ENCODE results near the gene BCR.
"Not testable (repeated sequence)": the region's sequence is repeated elsewhere in the genome, so short reads cannot be mapped to it uniquely, and the experiment has no call there.

The BCR gene

DNA sequence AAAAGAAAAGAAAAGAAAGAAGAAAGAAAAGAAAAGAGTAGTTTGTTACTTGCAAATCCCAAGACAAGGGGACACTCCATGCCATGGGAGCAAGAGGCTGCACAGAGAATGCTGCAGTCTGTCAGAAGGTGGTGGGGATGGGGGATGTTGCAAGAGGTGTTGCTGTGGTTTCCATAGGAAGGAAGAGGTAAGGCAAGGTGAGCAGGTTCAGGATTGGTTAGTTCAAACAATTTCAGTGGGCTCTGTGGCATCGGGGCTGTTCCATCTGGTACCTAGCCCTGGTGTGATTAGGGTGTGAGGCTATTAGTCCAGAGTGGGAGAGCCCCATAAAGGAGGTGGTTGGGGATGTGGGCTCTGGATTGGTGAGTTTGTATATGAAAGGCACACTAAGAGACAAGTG lies 172.7 kb downstream of the BCR start:
- Histone ChIP-seq H3K36me3 (ENCODE audit: control insufficient read depth in 1 of 2, insufficient read depth in 2 of 2, low read length in 2 of 2) (no peaks in the 10 kb centered on the region), H3K4me3 (ENCODE audit: low read depth in 1 of 2, low read length in 2 of 2) (no peak overlapping the region), H3K9me3 (ENCODE audit: control insufficient read depth in 1 of 2, low read length in 2 of 2) (no peaks in the 10 kb centered on the region), H3K27me3 (ENCODE audit: control insufficient read depth in 1 of 2, insufficient read depth in 2 of 2, low read length in 2 of 2) (no peaks in the 10 kb centered on the region), H3K27ac (ENCODE audit: low read depth, low read length) (no peak overlapping the region), H3K9ac (ENCODE audit: low read depth in 1 of 2, low read length in 2 of 2) (no peak overlapping the region), H3K4me1 (ENCODE audit: control insufficient read depth in 1 of 2, insufficient read depth in 2 of 2, low read length in 2 of 2) (no peaks in the 10 kb centered on the region)

DNA sequence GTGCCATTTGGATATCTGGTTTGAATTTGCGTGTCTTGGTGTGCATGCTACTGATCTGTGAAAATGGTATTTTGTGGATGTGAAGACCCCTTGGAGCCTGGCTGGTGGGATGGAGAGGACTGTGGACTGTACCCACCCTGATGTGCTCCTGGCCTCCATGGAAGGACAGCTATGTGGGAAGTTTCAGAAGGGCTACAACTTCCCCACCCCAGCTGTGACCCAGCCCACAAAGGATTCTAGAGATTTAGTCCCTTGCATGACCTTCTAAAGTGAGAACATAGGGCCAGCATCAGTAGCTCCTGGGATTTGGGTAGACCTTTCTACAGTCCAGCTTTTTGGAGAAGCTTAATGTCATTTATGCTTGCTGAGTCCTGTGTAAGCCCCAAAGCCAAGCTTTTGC lies 173.4 kb downstream of the BCR start:
- Histone ChIP-seq H3K27me3 (ENCODE audit: control insufficient read depth in 1 of 2, insufficient read depth in 2 of 2, low read length in 2 of 2) (no peaks in the 10 kb centered on the region), H3K27ac (ENCODE audit: low read depth, low read length) (no peak overlapping the region), H3K36me3 (ENCODE audit: control insufficient read depth in 1 of 2, insufficient read depth in 2 of 2, low read length in 2 of 2) (no peaks in the 10 kb centered on the region), H3K9ac (ENCODE audit: low read depth in 1 of 2, low read length in 2 of 2) (no peak overlapping the region), H3K4me3 (ENCODE audit: low read depth in 1 of 2, low read length in 2 of 2) (no peak overlapping the region), H3K9me3 (ENCODE audit: control insufficient read depth in 1 of 2, low read length in 2 of 2) (no peaks in the 10 kb centered on the region), H3K4me1 (ENCODE audit: control insufficient read depth in 1 of 2, insufficient read depth in 2 of 2, low read length in 2 of 2) (no peaks in the 10 kb centered on the region)

- Histone ChIP-seq H3K36me3 (ENCODE audit: control insufficient read depth in 1 of 2, insufficient read depth in 2 of 2, low read length in 2 of 2) (no peaks in the 10 kb centered on the region), H3K27me3 (ENCODE audit: control insufficient read depth in 1 of 2, insufficient read depth in 2 of 2, low read length in 2 of 2) (no peaks in the 10 kb centered on the region), H3K4me1 (ENCODE audit: control insufficient read depth in 1 of 2, insufficient read depth in 2 of 2, low read length in 2 of 2) (no peaks in the 10 kb centered on the region), H3K9ac (ENCODE audit: low read depth in 1 of 2, low read length in 2 of 2) (no peak overlapping the region), H3K9me3 (ENCODE audit: control insufficient read depth in 1 of 2, low read length in 2 of 2) (no peaks in the 10 kb centered on the region), H3K27ac (ENCODE audit: low read depth, low read length) (no peak overlapping the region), H3K4me3 (ENCODE audit: low read depth in 1 of 2, low read length in 2 of 2) (no peak overlapping the region)
Measured at GRCh38 chr22:23356094-23356493, 175.8 kb downstream of the BCR start.

DNA sequence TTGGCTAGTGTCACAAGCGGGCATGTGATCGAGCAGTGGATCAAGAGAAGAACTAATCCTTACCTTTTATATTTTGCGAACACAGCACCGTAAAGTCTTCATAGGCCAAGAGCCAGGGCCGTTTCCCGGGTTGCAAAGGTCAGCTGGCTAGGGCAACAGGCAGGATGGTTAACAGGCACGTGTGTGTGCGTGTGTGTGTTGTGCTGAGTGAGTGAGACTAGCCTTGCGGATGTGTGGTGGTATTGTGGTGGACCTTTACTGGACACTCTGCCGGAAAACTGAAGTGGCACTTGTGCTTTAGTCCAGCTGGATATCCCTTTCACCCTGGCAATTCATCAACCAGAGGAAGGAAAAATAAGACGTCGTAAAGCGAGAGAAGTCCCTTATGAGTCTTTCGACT lies 176.7 kb downstream of the BCR start:
- no peak overlapping the region for H3K9ac ChIP-seq (ENCODE audit: low read depth in 1 of 2, low read length in 2 of 2)
- no peaks in the 10 kb centered on the region for H3K36me3 ChIP-seq (ENCODE audit: control insufficient read depth in 1 of 2, insufficient read depth in 2 of 2, low read length in 2 of 2)
- H3K4me3 ChIP-seq (ENCODE audit: low read depth in 1 of 2, low read length in 2 of 2): no peak overlapping the region
- no peaks in the 10 kb centered on the region for H3K4me1 ChIP-seq (ENCODE audit: control insufficient read depth in 1 of 2, insufficient read depth in 2 of 2, low read length in 2 of 2)
- H3K27me3 ChIP-seq (ENCODE audit: control insufficient read depth in 1 of 2, insufficient read depth in 2 of 2, low read length in 2 of 2): no peaks in the 10 kb centered on the region
- no peak overlapping the region for H3K27ac ChIP-seq (ENCODE audit: low read depth, low read length)
- no peaks in the 10 kb centered on the region for H3K9me3 ChIP-seq (ENCODE audit: control insufficient read depth in 1 of 2, low read length in 2 of 2)

- Histone ChIP-seq H3K9ac (ENCODE audit: low read depth in 1 of 2, low read length in 2 of 2) (no peak overlapping the region), H3K4me3 (ENCODE audit: low read depth in 1 of 2, low read length in 2 of 2) (no peak overlapping the region), H3K36me3 (ENCODE audit: control insufficient read depth in 1 of 2, insufficient read depth in 2 of 2, low read length in 2 of 2) (no peaks in the 10 kb centered on the region), H3K9me3 (ENCODE audit: control insufficient read depth in 1 of 2, low read length in 2 of 2) (no peaks in the 10 kb centered on the region), H3K27ac (ENCODE audit: low read depth, low read length) (no peak overlapping the region), H3K4me1 (ENCODE audit: control insufficient read depth in 1 of 2, insufficient read depth in 2 of 2, low read length in 2 of 2) (no peaks in the 10 kb centered on the region), H3K27me3 (ENCODE audit: control insufficient read depth in 1 of 2, insufficient read depth in 2 of 2, low read length in 2 of 2) (no peaks in the 10 kb centered on the region)
Measured at GRCh38 chr22:23359583-23360123, 179.3 kb downstream of the BCR start.

DNA sequence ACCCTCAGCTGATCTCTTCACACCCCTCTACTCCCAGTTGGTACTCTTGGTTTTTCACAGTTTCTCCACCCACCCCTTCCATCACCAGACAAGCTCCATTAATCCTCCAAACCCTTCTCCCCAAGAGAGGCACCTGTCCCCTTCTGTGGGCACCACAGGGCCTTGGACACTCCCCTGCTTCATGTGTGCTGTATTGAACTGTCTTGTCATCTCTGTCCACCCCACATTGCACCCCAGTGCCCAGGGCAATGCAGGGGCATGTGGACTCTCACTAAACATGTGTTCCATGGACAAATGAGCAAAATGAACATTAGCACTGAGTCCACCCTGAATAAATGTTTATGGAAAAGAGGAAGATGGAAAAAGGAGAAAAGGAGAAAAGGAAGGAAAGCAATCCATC lies 181.4 kb downstream of the BCR start:
- Histone ChIP-seq H3K9ac (ENCODE audit: low read depth in 1 of 2, low read length in 2 of 2) (no peak overlapping the region), H3K27ac (ENCODE audit: low read depth, low read length) (no peak overlapping the region), H3K9me3 (ENCODE audit: control insufficient read depth in 1 of 2, low read length in 2 of 2) (no peaks in the 10 kb centered on the region), H3K36me3 (ENCODE audit: control insufficient read depth in 1 of 2, insufficient read depth in 2 of 2, low read length in 2 of 2) (no peaks in the 10 kb centered on the region), H3K27me3 (ENCODE audit: control insufficient read depth in 1 of 2, insufficient read depth in 2 of 2, low read length in 2 of 2) (no peaks in the 10 kb centered on the region), H3K4me3 (ENCODE audit: low read depth in 1 of 2, low read length in 2 of 2) (no peak overlapping the region), H3K4me1 (ENCODE audit: control insufficient read depth in 1 of 2, insufficient read depth in 2 of 2, low read length in 2 of 2) (no peaks in the 10 kb centered on the region)

- Histone ChIP-seq H3K4me3 (ENCODE audit: low read depth in 1 of 2, low read length in 2 of 2) (no peak overlapping the region), H3K27ac (ENCODE audit: low read depth, low read length) (no peak overlapping the region), H3K4me1 (ENCODE audit: control insufficient read depth in 1 of 2, insufficient read depth in 2 of 2, low read length in 2 of 2) (no peaks in the 10 kb centered on the region), H3K9me3 (ENCODE audit: control insufficient read depth in 1 of 2, low read length in 2 of 2) (no peaks in the 10 kb centered on the region), H3K27me3 (ENCODE audit: control insufficient read depth in 1 of 2, insufficient read depth in 2 of 2, low read length in 2 of 2) (peaks cover 3 to 4% of the 10 kb centered on the region in 2 donors), H3K9ac (ENCODE audit: low read depth in 1 of 2, low read length in 2 of 2) (no peak overlapping the region), H3K36me3 (ENCODE audit: control insufficient read depth in 1 of 2, insufficient read depth in 2 of 2, low read length in 2 of 2) (no peaks in the 10 kb centered on the region)
Measured at GRCh38 chr22:23363683-23364082, 183.4 kb downstream of the BCR start.

- Histone ChIP-seq H3K4me3 (ENCODE audit: low read depth in 1 of 2, low read length in 2 of 2) (no peak overlapping the region), H3K27ac (ENCODE audit: low read depth, low read length) (no peak overlapping the region), H3K36me3 (ENCODE audit: control insufficient read depth in 1 of 2, insufficient read depth in 2 of 2, low read length in 2 of 2) (no peaks in the 10 kb centered on the region), H3K27me3 (ENCODE audit: control insufficient read depth in 1 of 2, insufficient read depth in 2 of 2, low read length in 2 of 2) (peaks cover 6 to 7% of the 10 kb centered on the region in 2 donors), H3K9ac (ENCODE audit: low read depth in 1 of 2, low read length in 2 of 2) (no peak overlapping the region), H3K9me3 (ENCODE audit: control insufficient read depth in 1 of 2, low read length in 2 of 2) (no peaks in the 10 kb centered on the region), H3K4me1 (ENCODE audit: control insufficient read depth in 1 of 2, insufficient read depth in 2 of 2, low read length in 2 of 2) (no peaks in the 10 kb centered on the region)
Measured at GRCh38 chr22:23364389-23364788, 184.1 kb downstream of the BCR start.

- H3K27me3 ChIP-seq (ENCODE audit: control insufficient read depth in 1 of 2, insufficient read depth in 2 of 2, low read length in 2 of 2): peaks cover 6 to 7% of the 10 kb centered on the region in 2 donors
- no peak overlapping the region for H3K9ac ChIP-seq (ENCODE audit: low read depth in 1 of 2, low read length in 2 of 2)
- no peak overlapping the region for H3K27ac ChIP-seq (ENCODE audit: low read depth, low read length)
- no peaks in the 10 kb centered on the region for H3K4me1 ChIP-seq (ENCODE audit: control insufficient read depth in 1 of 2, insufficient read depth in 2 of 2, low read length in 2 of 2)
- no peaks in the 10 kb centered on the region for H3K9me3 ChIP-seq (ENCODE audit: control insufficient read depth in 1 of 2, low read length in 2 of 2)
- no peaks in the 10 kb centered on the region for H3K36me3 ChIP-seq (ENCODE audit: control insufficient read depth in 1 of 2, insufficient read depth in 2 of 2, low read length in 2 of 2)
- no peak overlapping the region for H3K4me3 ChIP-seq (ENCODE audit: low read depth in 1 of 2, low read length in 2 of 2)
Measured at GRCh38 chr22:23365524-23365923, 185.2 kb downstream of the BCR start.

- Histone ChIP-seq H3K4me1 (ENCODE audit: control insufficient read depth in 1 of 2, insufficient read depth in 2 of 2, low read length in 2 of 2) (no peaks in the 10 kb centered on the region), H3K4me3 (ENCODE audit: low read depth in 1 of 2, low read length in 2 of 2) (no peak overlapping the region), H3K9me3 (ENCODE audit: control insufficient read depth in 1 of 2, low read length in 2 of 2) (no peaks in the 10 kb centered on the region), H3K27me3 (ENCODE audit: control insufficient read depth in 1 of 2, insufficient read depth in 2 of 2, low read length in 2 of 2) (peaks cover 6 to 7% of the 10 kb centered on the region in 2 donors), H3K27ac (ENCODE audit: low read depth, low read length) (no peak overlapping the region), H3K36me3 (ENCODE audit: control insufficient read depth in 1 of 2, insufficient read depth in 2 of 2, low read length in 2 of 2) (no peaks in the 10 kb centered on the region), H3K9ac (ENCODE audit: low read depth in 1 of 2, low read length in 2 of 2) (no peak overlapping the region)
Measured at GRCh38 chr22:23365961-23366360, 185.7 kb downstream of the BCR start.

DNA sequence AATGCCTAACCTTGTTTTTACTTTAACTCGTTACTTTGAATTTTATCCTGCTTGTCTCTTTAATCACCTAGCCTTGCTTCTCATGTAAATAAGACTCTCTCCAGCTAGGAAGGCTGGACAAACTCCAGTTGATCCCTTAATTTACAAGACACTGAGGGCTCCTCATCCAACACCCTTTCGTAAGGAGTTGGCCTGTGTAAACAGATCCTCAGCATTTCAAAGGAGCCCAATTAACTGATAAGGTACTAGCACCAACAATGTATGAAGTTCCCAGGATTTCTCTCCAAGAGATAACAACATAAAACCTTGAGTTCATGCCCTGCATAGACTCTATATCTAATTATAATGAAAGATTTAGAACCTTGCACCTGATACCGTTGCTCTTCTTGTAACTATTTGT lies 186.9 kb downstream of the BCR start:
- not testable (repeated sequence) for H3K9ac ChIP-seq (ENCODE audit: low read depth in 1 of 2, low read length in 2 of 2); H3K27ac ChIP-seq (ENCODE audit: low read depth, low read length); H3K9me3 ChIP-seq (ENCODE audit: control insufficient read depth in 1 of 2, low read length in 2 of 2); H3K27me3 ChIP-seq (ENCODE audit: control insufficient read depth in 1 of 2, insufficient read depth in 2 of 2, low read length in 2 of 2); H3K4me3 ChIP-seq (ENCODE audit: low read depth in 1 of 2, low read length in 2 of 2); H3K4me1 ChIP-seq (ENCODE audit: control insufficient read depth in 1 of 2, insufficient read depth in 2 of 2, low read length in 2 of 2); H3K36me3 ChIP-seq (ENCODE audit: control insufficient read depth in 1 of 2, insufficient read depth in 2 of 2, low read length in 2 of 2)

Data from duodenal mucosa (tissue), 2 donors.